Activated T-helper 1 cell treated with anti-CD3 and anti-CD28 coated beads, Interleukin-12 subunit alpha, Interleukin-12 subunit beta, Interleukin-2, Interleukin-4 antibody, amounts not matched to agents 30 ng/mL and 10 ng/mL and 1 ng/mL, durations not matched to agents 14 hours and 24 hours and 36 hours (primary cell): Measurements from ENCODE around the gene LIN28A. TPM values are rescaled to one million over a fixed set of nuclear protein-coding genes. Genes with fewer than 3 reads are reported as not detected.

Source experiments
- DNase-seq: peaks from one replicate; pipeline ENCODE4 v3.0.0; 2021; ENCODE audit warnings: low spot score
- H3K27ac Mint-ChIP-seq: one replicate; pipeline ENCODE4 v1.8.0; 2021; ENCODE audit warnings: mild to moderate bottlenecking, mixed read lengths
- H3K27me3 Mint-ChIP-seq: one replicate; pipeline ENCODE4 v1.8.0; 2022; ENCODE audit warnings: mild to moderate bottlenecking, moderate library complexity, mixed read lengths; ENCODE audit not compliant: insufficient read depth
- H3K36me3 Mint-ChIP-seq: one replicate; pipeline ENCODE4 v1.8.0; 2021; ENCODE audit warnings: low read depth, mixed read lengths
- H3K4me1 Mint-ChIP-seq: one replicate; pipeline ENCODE4 v1.8.0; 2021; ENCODE audit warnings: low read depth, mixed read lengths
- H3K4me3 Mint-ChIP-seq: one replicate; pipeline ENCODE4 v1.8.0; 2021; ENCODE audit warnings: mild to moderate bottlenecking, moderate library complexity, mixed read lengths
- H3K9me3 Mint-ChIP-seq: one replicate; pipeline ENCODE4 v1.8.0; 2021; ENCODE audit warnings: mixed read lengths
- intact Hi-C: fragments of 100-400 bp; cut with micrococcal nuclease; formaldehyde crosslinking; loops from one replicate; pipeline ENCODE4 v1.15.1; 2024
- total RNA-seq: library from RNA; stranded (reverse); gene quantifications from 2 replicates; pipeline ENCODE4 v1.2.3, GENCODE V29; 2022

The LIN28A gene
- total RNA-seq, 1 donor from 2014 or later: not detected

GRCh38 chr1:26391450-26391849, 19.2 kb upstream of the LIN28A start:
- H3K27me3 Mint-ChIP-seq: peaks cover 3% of the 10 kb centered on the region
- H3K36me3 Mint-ChIP-seq: no peaks in the 10 kb centered on the region
- DNase-seq: peak; percentile 36
- no peak overlapping the region for H3K4me3 Mint-ChIP-seq
- intact Hi-C loops: loop anchor here (1.0 to 2.0 kb wide), 7 partner anchors 27 to 286 kb away; partner anchors contain the start of genes CEP85 and ZNF593
- no peak overlapping the region for H3K27ac Mint-ChIP-seq
- H3K4me1 Mint-ChIP-seq: peaks cover 42% of the 10 kb centered on the region
- H3K9me3 Mint-ChIP-seq: no peaks in the 10 kb centered on the region

GRCh38 chr1:26395754-26396153, 14.9 kb upstream of the LIN28A start:
- peaks cover 11% of the 10 kb centered on the region for H3K4me1 Mint-ChIP-seq
- H3K27ac Mint-ChIP-seq: no peak overlapping the region
- no peak for DNase-seq
- H3K4me3 Mint-ChIP-seq: no peak overlapping the region
- peaks cover 15% of the 10 kb centered on the region for H3K27me3 Mint-ChIP-seq
- intact Hi-C loops: no loop called here
- no peaks in the 10 kb centered on the region for H3K36me3 Mint-ChIP-seq
- no peaks in the 10 kb centered on the region for H3K9me3 Mint-ChIP-seq

- no peak overlapping the region for H3K27ac Mint-ChIP-seq
- no peak overlapping the region for H3K4me3 Mint-ChIP-seq
- no peaks in the 10 kb centered on the region for H3K4me1 Mint-ChIP-seq
- no peaks in the 10 kb centered on the region for H3K36me3 Mint-ChIP-seq
- no peak for DNase-seq
- peaks cover 22% of the 10 kb centered on the region for H3K27me3 Mint-ChIP-seq
- no peaks in the 10 kb centered on the region for H3K9me3 Mint-ChIP-seq
- intact Hi-C loops: no loop called here
These were observed 11.6 kb upstream of the LIN28A start for GRCh38 chr1:26399034-26399433.

- Mint-ChIP-seq H3K36me3 (no peaks in the 10 kb centered on the region), H3K4me1 (no peaks in the 10 kb centered on the region), H3K9me3 (no peaks in the 10 kb centered on the region), H3K27me3 (peaks cover 20% of the 10 kb centered on the region), H3K4me3 (no peak overlapping the region), H3K27ac (no peak overlapping the region)
- DNase-seq: no peak
- intact Hi-C loops: no loop called here
These were observed 8.7 kb upstream of the LIN28A start for GRCh38 chr1:26401891-26402290.

GRCh38 chr1:26403656-26404055, 7.0 kb upstream of the LIN28A start:
- H3K4me3 Mint-ChIP-seq: no peak overlapping the region
- no peak overlapping the region for H3K27ac Mint-ChIP-seq
- peaks cover 2% of the 10 kb centered on the region for H3K4me1 Mint-ChIP-seq
- no peaks in the 10 kb centered on the region for H3K9me3 Mint-ChIP-seq
- no peak for DNase-seq
- intact Hi-C loops: no loop called here
- H3K27me3 Mint-ChIP-seq: peaks cover 17% of the 10 kb centered on the region
- H3K36me3 Mint-ChIP-seq: no peaks in the 10 kb centered on the region

GRCh38 chr1:26404641-26405040, 6.0 kb upstream of the LIN28A start:
- H3K4me3 Mint-ChIP-seq: no peak overlapping the region
- H3K27ac Mint-ChIP-seq: no peak overlapping the region
- no peaks in the 10 kb centered on the region for H3K36me3 Mint-ChIP-seq
- H3K4me1 Mint-ChIP-seq: peaks cover 12% of the 10 kb centered on the region
- peaks cover 24% of the 10 kb centered on the region for H3K27me3 Mint-ChIP-seq
- intact Hi-C loops: no loop called here
- no peak for DNase-seq
- H3K9me3 Mint-ChIP-seq: no peaks in the 10 kb centered on the region

GRCh38 chr1:26405281-26405915, 5.2 kb upstream of the LIN28A start:
- Mint-ChIP-seq H3K4me1 (peaks cover 14% of the 10 kb centered on the region), H3K36me3 (no peaks in the 10 kb centered on the region), H3K4me3 (no peak overlapping the region), H3K27ac (no peak overlapping the region), H3K27me3 (peaks cover 25% of the 10 kb centered on the region), H3K9me3 (no peaks in the 10 kb centered on the region)
- intact Hi-C loops: no loop called here
- DNase-seq: no peak

- no peak overlapping the region for H3K4me3 Mint-ChIP-seq
- no peak overlapping the region for H3K27ac Mint-ChIP-seq
- peaks cover 14% of the 10 kb centered on the region for H3K4me1 Mint-ChIP-seq
- no peaks in the 10 kb centered on the region for H3K36me3 Mint-ChIP-seq
- peaks cover 47% of the 10 kb centered on the region for H3K27me3 Mint-ChIP-seq
- no peaks in the 10 kb centered on the region for H3K9me3 Mint-ChIP-seq
- intact Hi-C loops: no loop called here
- DNase-seq: peak; percentile 59
These were observed 2.0 kb upstream of the LIN28A start for GRCh38 chr1:26408604-26409003.

- DNase-seq: no peak
- intact Hi-C loops: no loop called here
- Mint-ChIP-seq H3K27me3 (peaks cover 53% of the 10 kb centered on the region), H3K36me3 (no peaks in the 10 kb centered on the region), H3K9me3 (no peaks in the 10 kb centered on the region), H3K27ac (no peak overlapping the region), H3K4me3 (no peak overlapping the region), H3K4me1 (peaks cover 14% of the 10 kb centered on the region)
These were observed 1.3 kb upstream of the LIN28A start for GRCh38 chr1:26409191-26409807.

- Mint-ChIP-seq H3K4me1 (peaks cover 14% of the 10 kb centered on the region), H3K36me3 (no peaks in the 10 kb centered on the region), H3K9me3 (no peaks in the 10 kb centered on the region), H3K27ac (peak overlapping the region; percentile 68), H3K27me3 (peaks cover 65% of the 10 kb centered on the region), H3K4me3 (no peak overlapping the region)
- intact Hi-C loops: no loop called here
- DNase-seq: no peak
These were observed 1.0 kb downstream of the LIN28A start for GRCh38 chr1:26411624-26412074.

GRCh38 chr1:26412180-26412840, 1.7 kb downstream of the LIN28A start:
- Mint-ChIP-seq H3K36me3 (no peaks in the 10 kb centered on the region), H3K4me1 (peaks cover 14% of the 10 kb centered on the region), H3K9me3 (no peaks in the 10 kb centered on the region), H3K4me3 (no peak overlapping the region), H3K27ac (no peak overlapping the region), H3K27me3 (peaks cover 68% of the 10 kb centered on the region)
- intact Hi-C loops: no loop called here
- DNase-seq: no peak

GRCh38 chr1:26413031-26413430, 2.4 kb downstream of the LIN28A start:
- intact Hi-C loops: no loop called here
- Mint-ChIP-seq H3K4me3 (no peak overlapping the region), H3K27ac (no peak overlapping the region), H3K9me3 (no peaks in the 10 kb centered on the region), H3K36me3 (no peaks in the 10 kb centered on the region), H3K27me3 (peaks cover 68% of the 10 kb centered on the region), H3K4me1 (peaks cover 14% of the 10 kb centered on the region)
- no peak for DNase-seq

- Mint-ChIP-seq H3K27me3 (peaks cover 54% of the 10 kb centered on the region), H3K4me1 (no peaks in the 10 kb centered on the region), H3K27ac (no peak overlapping the region), H3K36me3 (no peaks in the 10 kb centered on the region), H3K9me3 (no peaks in the 10 kb centered on the region), H3K4me3 (no peak overlapping the region)
- intact Hi-C loops: loop anchor here (1.0 to 5.0 kb wide), 3 partner anchors 54 to 380 kb away; no protein-coding TSS in a partner anchor
- DNase-seq: peak; percentile 75
These were observed 6.6 kb downstream of the LIN28A start for GRCh38 chr1:26417111-26417759.
